ENCODE results near the gene PHACTR3.

GRCh38 chr20:59633656-59634251 is 29.4 kb downstream of the PHACTR3 start:
- no peak for TF ChIP-seq CTCF (IDR thresholded peaks at IDR 0.05)
- no peak for TF ChIP-seq EP300 (IDR thresholded peaks at IDR 0.05)

All from tibial nerve (tissue), 4 donors.